Measurements from ENCODE around the gene ELMOD3. TPM values are rescaled to one million over a fixed set of nuclear protein-coding genes. Genes with fewer than 3 reads are reported as not detected.
A peak's percentile ranks its signal among the peaks of the same experiment; 100 is the strongest.

ELMOD3 gene
- total RNA-seq, 1 experiment from 2014 or later, result 16.2 TPM

GRCh38 chr2:85383850-85384249 is 29.3 kb downstream of the ELMOD3 start:
- ChIA-PET CTCF (interaction anchor here (0.9 to 1.0 kb wide), 2 partner anchors 8 to 9 kb away, joined by 3 to 6 read pairs; no protein-coding TSS in a partner anchor), POLR2A (interaction anchor here (0.7 to 1.5 kb wide), 6 partner anchors 10 to 168 kb away, joined by 3 to 6 read pairs (median 4); partner anchors contain the start of genes ELMOD3 and RETSAT)
- no peak for DNase-seq (ENCODE audit: unreplicated experiment)
- no peaks in the 10 kb centered on the region for H3K27me3 Mint-ChIP-seq (ENCODE audit: insufficient read depth, unreplicated experiment)
- no peaks in the 10 kb centered on the region for H3K4me1 Mint-ChIP-seq (ENCODE audit: insufficient read depth, unreplicated experiment)
- peak overlapping the region; percentile 39 for H3K27ac Mint-ChIP-seq (ENCODE audit: low read depth, unreplicated experiment)
- TF ChIP-seq CTCF (IDR thresholded peaks at IDR 0.05; ENCODE audit: unreplicated experiment), result no peak
- H3K9me3 Mint-ChIP-seq (ENCODE audit: unreplicated experiment), result no peaks in the 10 kb centered on the region
- no peak overlapping the region for H3K4me3 Mint-ChIP-seq (ENCODE audit: unreplicated experiment)
- H3K36me3 Mint-ChIP-seq (ENCODE audit: insufficient read depth, unreplicated experiment), result peaks cover 65% of the 10 kb centered on the region
- intact Hi-C loops (cut with micrococcal nuclease), result no loop called here
- BruUV-seq (replicated peaks), result no TSS peak

- Mint-ChIP-seq H3K4me1 (ENCODE audit: insufficient read depth, unreplicated experiment) (no peaks in the 10 kb centered on the region), H3K4me3 (ENCODE audit: unreplicated experiment) (no peak overlapping the region), H3K36me3 (ENCODE audit: insufficient read depth, unreplicated experiment) (peaks cover 59% of the 10 kb centered on the region), H3K27me3 (ENCODE audit: insufficient read depth, unreplicated experiment) (no peaks in the 10 kb centered on the region), H3K9me3 (ENCODE audit: unreplicated experiment) (no peaks in the 10 kb centered on the region), H3K27ac (ENCODE audit: low read depth, unreplicated experiment) (no peak overlapping the region)
- intact Hi-C loops (cut with micrococcal nuclease), result no loop called here
- TF ChIP-seq CTCF (IDR thresholded peaks at IDR 0.05; ENCODE audit: unreplicated experiment), result no peak
- POLR2A ChIA-PET, result interaction anchor here (0.6 kb wide), 1 partner anchor 156 kb away, joined by 4 read pairs; no protein-coding TSS in a partner anchor
- no TSS peak for BruUV-seq (replicated peaks)
- CTCF ChIA-PET, result interaction anchor here (0.6 to 1.2 kb wide), 3 partner anchors 16 to 146 kb away, joined by 3 read pairs; no protein-coding TSS in a partner anchor
- DNase-seq (ENCODE audit: unreplicated experiment), result no peak
Observed at GRCh38 chr2:85385746-85386145, 31.2 kb downstream of the ELMOD3 start.

- Mint-ChIP-seq H3K27ac (ENCODE audit: low read depth, unreplicated experiment) (no peak overlapping the region), H3K9me3 (ENCODE audit: unreplicated experiment) (no peaks in the 10 kb centered on the region), H3K27me3 (ENCODE audit: insufficient read depth, unreplicated experiment) (no peaks in the 10 kb centered on the region), H3K36me3 (ENCODE audit: insufficient read depth, unreplicated experiment) (peaks cover 60% of the 10 kb centered on the region), H3K4me3 (ENCODE audit: unreplicated experiment) (no peak overlapping the region), H3K4me1 (ENCODE audit: insufficient read depth, unreplicated experiment) (no peaks in the 10 kb centered on the region)
- intact Hi-C loops (cut with micrococcal nuclease), result no loop called here
- no TSS peak for BruUV-seq (replicated peaks)
- ChIA-PET CTCF (interaction anchor here (0.8 to 0.9 kb wide), 2 partner anchors 11 to 46 kb away, joined by 3 to 4 read pairs; no protein-coding TSS in a partner anchor), POLR2A (interaction anchor here (0.7 kb wide), 1 partner anchor 10 kb away, joined by 3 read pairs; no protein-coding TSS in a partner anchor)
- TF ChIP-seq CTCF (IDR thresholded peaks at IDR 0.05; ENCODE audit: unreplicated experiment), result no peak
- no peak for DNase-seq (ENCODE audit: unreplicated experiment)
Observed at GRCh38 chr2:85387754-85388153, 33.2 kb downstream of the ELMOD3 start.

- ChIA-PET POLR2A (interaction anchor here (1.0 to 1.3 kb wide), 3 partner anchors 18 to 34 kb away, joined by 3 to 5 read pairs (median 5); partner anchors contain the start of genes ELMOD3 and RETSAT), CTCF (interaction anchor here (0.5 to 1.1 kb wide), 4 partner anchors 9 to 162 kb away, joined by 3 to 4 read pairs (median 4); no protein-coding TSS in a partner anchor)
Observed at GRCh38 chr2:85388878-85389538, 34.4 kb downstream of the ELMOD3 start.

More at GRCh38 chr2:85388878-85389538, 34.4 kb downstream of the ELMOD3 start:
- Mint-ChIP-seq H3K9me3 (ENCODE audit: unreplicated experiment) (no peaks in the 10 kb centered on the region), H3K4me1 (ENCODE audit: insufficient read depth, unreplicated experiment) (peaks cover 3% of the 10 kb centered on the region), H3K27ac (ENCODE audit: low read depth, unreplicated experiment) (no peak overlapping the region), H3K4me3 (ENCODE audit: unreplicated experiment) (no peak overlapping the region), H3K36me3 (ENCODE audit: insufficient read depth, unreplicated experiment) (peaks cover 64% of the 10 kb centered on the region), H3K27me3 (ENCODE audit: insufficient read depth, unreplicated experiment) (no peaks in the 10 kb centered on the region)
- BruUV-seq (replicated peaks), result no TSS peak
- TF ChIP-seq CTCF (IDR thresholded peaks at IDR 0.05; ENCODE audit: unreplicated experiment), result no peak
- intact Hi-C loops (cut with micrococcal nuclease), result no loop called here
- no peak for DNase-seq (ENCODE audit: unreplicated experiment)

All from MCF 10A (cell line).